Astrocyte of the hippocampus (primary cell): ENCODE results near the gene RFX2.
"Not testable (repeated sequence)": the region's sequence is repeated elsewhere in the genome, so short reads cannot be mapped to it uniquely, and the experiment has no call there.

Source experiments
- DNase-seq: peaks from one replicate; pipeline ENCODE4 v3.0.0; 2011; ENCODE audit warnings: low read depth, low spot score

The RFX2 gene

DNA sequence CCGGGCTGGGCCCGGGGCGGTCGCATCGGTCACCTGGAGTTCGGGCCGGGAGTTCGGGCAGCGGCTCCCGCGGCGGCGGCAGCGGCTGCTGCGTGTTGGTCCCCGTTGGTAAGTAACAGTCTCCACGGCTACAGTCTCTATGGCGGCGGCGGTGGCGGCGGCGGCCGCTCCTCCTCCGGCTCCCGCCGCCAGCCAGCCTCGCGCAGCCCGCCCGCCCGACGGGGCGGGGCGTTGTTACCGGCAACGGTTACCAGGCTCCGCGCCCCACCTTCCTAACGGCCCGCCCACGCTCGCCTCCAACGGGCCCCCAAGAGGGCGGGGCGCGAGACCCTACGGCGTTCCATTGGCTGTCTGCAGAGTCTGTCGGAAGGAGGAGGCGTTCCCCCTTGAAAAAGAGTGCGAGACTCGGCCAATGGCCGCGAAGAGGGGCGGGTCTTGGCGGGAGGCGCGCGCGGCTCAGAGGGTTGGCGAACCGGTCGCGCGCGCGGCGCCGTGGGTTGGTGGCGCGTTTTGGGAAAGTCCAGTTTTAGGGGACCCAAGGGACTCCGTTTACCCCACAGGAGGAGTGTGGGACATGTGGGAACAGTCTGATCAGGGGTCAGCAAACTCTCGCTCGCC lies at the start of gene RFX2:
Gene RFX2, minus strand, starts transcription at position 141 of the 618 bp plus-strand sequence. CDS start 63,004 bp downstream, outside the sequence.
- DNase-seq = peak; percentile 100

GRCh38 chr19:6156033-6156432 lies 45.7 kb upstream of the RFX2 start:
- DNase-seq = no peak

DNA sequence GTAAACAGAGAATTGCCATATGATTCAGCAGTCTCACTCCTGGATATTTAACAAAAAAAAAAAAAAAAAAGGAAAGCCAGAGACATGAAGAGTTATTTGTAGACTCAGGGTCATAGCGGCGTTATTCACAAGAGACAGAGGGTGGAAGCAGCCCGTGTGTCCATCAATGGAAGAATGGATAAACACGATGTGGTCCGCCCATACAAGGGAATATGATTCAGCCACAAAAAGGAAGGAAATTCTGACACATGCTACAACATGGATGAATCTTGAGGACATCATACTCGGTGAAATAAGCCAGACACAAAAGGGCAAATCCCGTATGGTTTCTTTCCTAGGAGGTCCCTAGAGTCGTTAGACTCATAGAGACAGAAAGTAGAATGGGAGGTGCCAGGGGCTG lies 40.0 kb upstream of the RFX2 start:
- DNase-seq = no peak

GRCh38 chr19:6141217-6141616 lies 30.9 kb upstream of the RFX2 start:
- DNase-seq = no peak

GRCh38 chr19:6138511-6138910 lies 28.2 kb upstream of the RFX2 start:
- no peak for DNase-seq

DNA sequence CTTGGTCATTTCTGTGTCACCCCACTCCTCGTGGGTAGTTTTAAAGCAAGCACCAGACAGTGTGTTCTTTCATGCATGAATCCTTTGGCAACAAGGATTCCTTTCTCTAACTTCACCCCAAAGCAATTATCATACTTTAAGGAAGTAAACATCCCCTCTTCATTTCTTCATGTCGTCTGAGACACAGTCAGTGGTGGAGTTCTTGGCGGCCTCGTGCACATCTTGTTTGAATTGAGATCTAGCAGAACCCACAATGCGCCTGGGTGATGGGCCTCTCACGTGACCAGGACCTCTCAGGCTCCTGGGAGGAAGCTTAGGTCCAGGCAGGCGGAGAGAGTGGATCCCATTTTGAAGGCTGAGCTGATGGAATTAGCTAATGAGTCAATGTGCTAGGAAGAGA lies 27.8 kb upstream of the RFX2 start:
- DNase-seq = no peak

GRCh38 chr19:6133231-6133630 lies 22.9 kb upstream of the RFX2 start:
- DNase-seq = no peak

- no peak for DNase-seq
These were observed 22.2 kb upstream of the RFX2 start for GRCh38 chr19:6132482-6132881.

DNA sequence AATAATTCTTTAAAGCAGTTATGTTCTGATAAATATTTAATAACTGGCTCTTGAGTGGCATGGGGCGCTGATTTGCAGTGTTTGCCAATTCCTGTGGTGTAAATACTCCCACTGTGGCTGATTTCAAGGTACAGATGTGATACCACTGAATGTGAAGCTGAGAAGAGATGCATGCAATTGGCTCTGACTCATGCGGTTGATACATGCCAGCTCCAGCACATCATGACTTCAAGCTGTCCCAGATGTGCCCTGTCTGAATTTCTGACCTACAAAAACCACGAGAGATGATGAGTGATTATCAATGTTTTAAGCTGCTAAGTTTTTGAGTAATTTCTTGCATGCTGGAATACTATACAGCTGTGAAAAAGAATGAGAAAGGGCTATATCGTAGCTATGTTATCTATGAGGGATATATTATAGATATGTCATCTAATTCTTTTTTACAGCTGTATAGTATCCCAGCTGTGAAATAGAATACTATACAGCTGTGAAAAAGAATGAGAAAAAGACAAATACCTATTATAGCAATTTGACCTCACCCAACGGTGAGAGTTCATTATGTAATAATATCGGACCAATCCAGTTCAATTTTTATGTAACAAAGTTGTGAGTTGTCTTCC lies 17.5 kb upstream of the RFX2 start:
- no peak for DNase-seq

DNA sequence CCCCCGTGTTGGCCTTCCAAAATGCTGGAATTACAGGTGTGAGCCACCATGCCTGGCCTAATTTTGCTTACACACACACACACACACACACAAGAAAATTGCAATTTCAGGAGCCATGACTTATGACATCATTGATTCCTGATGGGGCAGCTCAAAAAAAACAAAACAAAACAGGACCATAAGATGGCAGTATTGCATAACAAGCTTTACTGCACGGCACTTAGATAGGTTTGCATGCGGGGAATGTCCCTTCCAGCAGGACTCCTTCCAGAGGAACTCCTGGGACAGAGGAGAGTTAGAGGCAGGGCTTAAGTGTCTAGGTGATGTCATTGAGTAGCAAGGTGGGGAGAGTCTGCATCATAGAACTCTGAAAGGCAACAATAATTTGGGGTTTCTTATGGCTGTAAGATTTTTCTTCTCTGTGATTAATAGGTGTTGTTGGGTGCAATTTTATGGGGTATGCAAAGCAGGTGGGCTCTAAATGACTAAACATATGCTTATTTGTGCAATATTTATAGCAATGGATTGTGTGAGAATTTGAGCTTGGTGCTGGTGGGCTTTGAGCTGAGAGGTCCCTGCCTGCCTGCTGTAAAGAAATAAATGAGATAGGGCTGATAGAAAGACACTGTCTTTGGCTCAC lies 16.2 kb upstream of the RFX2 start:
- DNase-seq = peak; percentile 61

DNA sequence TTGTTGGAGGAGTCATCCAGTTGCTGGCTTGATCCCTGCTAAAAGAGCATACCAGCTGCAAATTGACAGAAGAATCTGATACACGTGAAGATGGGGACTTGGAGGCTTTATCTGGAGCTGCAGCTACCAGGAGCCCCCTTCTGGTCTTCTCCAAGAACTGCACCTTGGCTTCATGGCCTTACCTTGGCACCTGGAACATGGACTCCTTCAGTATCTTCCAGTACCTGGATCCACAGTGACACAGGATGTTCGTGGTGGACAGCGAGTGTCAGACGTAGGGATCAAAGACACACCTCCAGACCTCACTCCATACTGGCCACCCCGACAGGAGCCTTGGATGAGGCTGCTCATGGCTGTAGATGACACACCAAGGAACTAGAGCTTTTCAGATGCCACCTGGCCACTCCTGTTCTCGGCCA lies 15.3 kb upstream of the RFX2 start:
- DNase-seq = peak; percentile 73

DNA sequence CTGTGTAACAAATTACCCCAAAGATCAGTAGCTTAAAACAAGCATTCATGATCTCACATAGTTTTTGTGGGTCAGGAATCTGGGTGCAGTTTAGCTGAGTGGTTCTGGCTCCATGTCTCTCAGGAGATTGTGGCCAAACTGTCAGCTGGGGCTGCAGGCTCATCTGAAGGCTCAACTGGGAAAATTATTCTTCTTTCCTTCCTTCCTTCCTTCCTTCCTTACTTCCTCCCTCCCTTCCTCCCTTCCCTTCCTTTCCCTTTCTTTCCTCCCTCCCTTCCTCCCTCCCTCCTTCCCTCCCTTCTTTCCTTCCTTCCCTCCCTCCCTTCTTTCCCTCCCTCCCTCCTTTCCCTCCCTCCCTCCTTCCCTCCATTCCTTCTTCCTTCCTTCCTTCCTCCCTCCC lies 8.7 kb upstream of the RFX2 start:
- no peak for DNase-seq

- DNase-seq = no peak
These were observed 7.7 kb upstream of the RFX2 start for GRCh38 chr19:6118043-6118442.

- no peak for DNase-seq
These were observed 7.2 kb upstream of the RFX2 start for GRCh38 chr19:6117534-6117933.

DNA sequence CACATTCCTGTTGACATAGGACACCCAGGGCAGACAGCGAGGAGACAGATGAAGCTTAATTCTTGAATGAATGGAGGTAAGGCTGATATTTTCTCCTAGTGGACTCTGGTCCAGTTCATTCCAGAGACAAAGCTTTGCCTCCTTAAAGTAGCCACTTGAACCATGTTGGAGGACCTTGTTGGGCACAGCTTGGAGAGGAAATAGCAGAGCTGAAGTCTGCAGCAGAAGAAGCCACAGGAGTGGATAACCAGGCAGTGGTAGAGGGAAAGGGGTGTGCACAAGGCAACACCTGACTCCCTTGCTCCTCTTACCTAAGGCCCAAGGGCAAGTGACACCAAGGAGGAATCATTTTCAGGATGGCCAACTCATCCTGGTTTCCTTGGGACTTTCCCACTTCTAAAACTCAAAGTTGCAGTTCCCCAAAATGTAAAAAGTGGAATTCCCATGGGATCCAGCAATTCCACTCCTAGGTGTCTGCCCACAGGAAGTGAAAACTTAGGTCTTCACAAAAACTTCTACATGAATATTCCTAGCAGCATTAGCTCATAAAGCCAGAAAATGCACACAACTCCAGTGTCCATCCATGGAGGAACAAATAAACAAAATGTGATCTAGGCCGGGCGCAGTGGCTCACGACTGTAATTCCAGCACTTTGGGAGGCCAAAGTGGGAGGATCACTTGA lies 6.6 kb upstream of the RFX2 start:
- no peak for DNase-seq

GRCh38 chr19:6115992-6116391 lies 5.7 kb upstream of the RFX2 start:
- no peak for DNase-seq

DNA sequence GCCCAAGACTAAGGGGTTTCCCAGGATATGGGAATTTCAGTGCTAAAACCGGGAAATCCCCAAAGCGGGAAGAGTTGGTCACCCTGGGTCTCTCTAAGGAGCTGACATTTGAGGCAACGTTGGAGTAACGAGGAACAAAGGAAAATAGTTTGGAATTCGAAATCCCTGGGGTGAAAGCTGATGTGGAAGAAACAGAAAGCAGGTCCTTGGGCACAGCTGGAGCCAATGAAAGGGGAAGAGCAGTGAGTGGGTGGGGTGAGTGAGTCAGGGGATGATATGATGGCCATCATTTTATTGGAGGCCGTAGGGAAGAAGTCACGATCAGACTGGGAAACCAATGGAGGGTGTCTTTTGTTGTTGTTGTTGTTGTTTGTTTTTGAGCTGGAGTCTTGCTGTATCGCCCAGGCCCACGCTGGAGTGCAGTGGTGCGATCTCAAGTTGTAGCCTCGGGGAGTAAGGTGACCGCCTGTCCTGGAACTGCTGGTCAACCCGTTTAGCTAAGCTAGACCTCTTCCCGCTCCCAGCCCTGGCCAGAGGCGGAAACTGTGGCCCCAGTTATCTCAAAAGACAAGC lies 3.4 kb upstream of the RFX2 start:
- DNase-seq = no peak

GRCh38 chr19:6109947-6110346 lies 353 bp downstream of the RFX2 start:
- DNase-seq = no peak

- peak; percentile 77 for DNase-seq
These were observed 1.3 kb downstream of the RFX2 start for GRCh38 chr19:6108721-6109633.

DNA sequence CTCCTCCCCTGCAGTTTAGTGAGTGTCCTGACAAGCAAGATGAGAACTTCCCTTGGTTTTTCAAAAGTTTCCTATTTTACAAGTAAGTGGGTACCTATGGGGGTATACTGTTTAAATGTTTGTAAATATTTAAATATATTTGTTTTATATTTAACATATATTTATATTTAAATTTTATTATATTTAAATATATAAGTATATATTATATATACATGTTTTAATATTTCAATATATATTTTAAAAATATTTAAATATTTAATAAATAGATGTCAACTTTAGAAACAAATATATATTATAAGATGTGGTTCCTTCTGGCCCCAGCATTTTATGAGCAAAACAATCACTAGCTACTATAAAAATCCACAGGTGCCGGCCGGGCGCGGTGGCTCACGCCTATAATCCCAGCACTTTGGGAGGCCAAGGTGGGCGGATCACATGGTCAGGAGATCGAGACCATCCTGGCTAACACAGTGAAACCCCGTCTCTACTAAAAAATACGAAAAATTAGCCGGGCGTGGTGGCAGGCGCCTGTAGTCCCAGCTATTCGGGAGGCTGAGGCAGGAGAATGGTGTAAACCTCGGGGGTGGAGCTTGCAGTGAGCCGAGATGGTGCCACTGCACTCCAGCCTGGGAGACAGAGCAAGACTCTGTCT lies 3.5 kb downstream of the RFX2 start:
- DNase-seq = not testable (repeated sequence)

DNA sequence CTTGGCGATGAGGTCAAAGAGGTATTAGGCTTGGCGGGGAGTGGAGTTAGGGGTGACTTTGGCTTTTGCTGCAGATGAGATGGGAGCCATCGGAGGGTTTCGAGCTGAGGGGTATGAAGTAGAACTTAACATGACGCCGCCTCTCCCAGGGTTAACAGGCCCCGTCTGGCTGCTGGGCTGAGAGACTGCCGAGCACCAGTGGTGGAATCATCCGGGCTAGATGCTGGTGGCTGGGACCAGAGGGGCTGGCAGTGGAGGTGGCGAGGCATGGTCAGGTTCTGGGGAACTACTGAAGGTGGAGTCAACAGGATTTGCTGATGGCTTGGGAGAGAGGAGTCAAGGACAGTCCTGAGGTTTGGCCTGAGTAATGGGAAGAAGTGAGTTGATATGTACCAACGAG lies 4.9 kb downstream of the RFX2 start:
- no peak for DNase-seq
